ENCODE measurements around the gene FGB. TPM values are rescaled to one million over a fixed set of nuclear protein-coding genes. Genes with fewer than 3 reads are reported as not detected.

The FGB gene
- total RNA-seq, 1 donor from 2014 or later: 0.95 TPM

- intact Hi-C loops (cut with DNase I): no loop called here
- no peak overlapping the region for H3K4me3 ChIP-seq
- H3K4me1 ChIP-seq: no peaks in the 10 kb centered on the region
- TF ChIP-seq, protein P1, sequence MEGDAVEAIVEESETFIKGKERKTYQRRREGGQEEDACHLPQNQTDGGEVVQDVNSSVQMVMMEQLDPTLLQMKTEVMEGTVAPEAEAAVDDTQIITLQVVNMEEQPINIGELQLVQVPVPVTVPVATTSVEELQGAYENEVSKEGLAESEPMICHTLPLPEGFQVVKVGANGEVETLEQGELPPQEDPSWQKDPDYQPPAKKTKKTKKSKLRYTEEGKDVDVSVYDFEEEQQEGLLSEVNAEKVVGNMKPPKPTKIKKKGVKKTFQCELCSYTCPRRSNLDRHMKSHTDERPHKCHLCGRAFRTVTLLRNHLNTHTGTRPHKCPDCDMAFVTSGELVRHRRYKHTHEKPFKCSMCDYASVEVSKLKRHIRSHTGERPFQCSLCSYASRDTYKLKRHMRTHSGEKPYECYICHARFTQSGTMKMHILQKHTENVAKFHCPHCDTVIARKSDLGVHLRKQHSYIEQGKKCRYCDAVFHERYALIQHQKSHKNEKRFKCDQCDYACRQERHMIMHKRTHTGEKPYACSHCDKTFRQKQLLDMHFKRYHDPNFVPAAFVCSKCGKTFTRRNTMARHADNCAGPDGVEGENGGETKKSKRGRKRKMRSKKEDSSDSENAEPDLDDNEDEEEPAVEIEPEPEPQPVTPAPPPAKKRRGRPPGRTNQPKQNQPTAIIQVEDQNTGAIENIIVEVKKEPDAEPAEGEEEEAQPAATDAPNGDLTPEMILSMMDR (IDR thresholded peaks at IDR 0.05): no peak
- no peak for ATAC-seq
- no peak for DNase-seq
- no peaks in the 10 kb centered on the region for H3K27me3 ChIP-seq (ENCODE audit: low read depth)
- no peaks in the 10 kb centered on the region for H3K36me3 ChIP-seq
- H3K9me3 ChIP-seq: no peaks in the 10 kb centered on the region
- H3K27ac ChIP-seq: no peak overlapping the region
These were observed 3.9 kb downstream of the FGB start for GRCh38 chr4:154566639-154567204.

- no peak for ATAC-seq
These were observed 6.2 kb downstream of the FGB start for GRCh38 chr4:154569028-154569427.

GRCh38 chr4:154569584-154569983, 6.8 kb downstream of the FGB start:
- no peaks in the 10 kb centered on the region for H3K4me1 ChIP-seq
- no peaks in the 10 kb centered on the region for H3K9me3 ChIP-seq
- no peaks in the 10 kb centered on the region for H3K36me3 ChIP-seq
- TF ChIP-seq, protein P1 (IDR thresholded peaks at IDR 0.05): no peak
- H3K27me3 ChIP-seq (ENCODE audit: low read depth): no peaks in the 10 kb centered on the region
- H3K27ac ChIP-seq: no peak overlapping the region
- ATAC-seq: no peak
- intact Hi-C loops (cut with DNase I): no loop called here
- H3K4me3 ChIP-seq: no peak overlapping the region
- no peak for DNase-seq

More at GRCh38 chr4:154569028-154569427, 6.2 kb downstream of the FGB start:
- intact Hi-C loops (cut with DNase I): no loop called here
- Histone ChIP-seq H3K9me3 (no peaks in the 10 kb centered on the region), H3K27ac (no peak overlapping the region), H3K4me1 (no peaks in the 10 kb centered on the region), H3K4me3 (no peak overlapping the region), H3K27me3 (ENCODE audit: low read depth) (no peaks in the 10 kb centered on the region), H3K36me3 (no peaks in the 10 kb centered on the region)
- DNase-seq: no peak
- TF ChIP-seq, protein P1 (IDR thresholded peaks at IDR 0.05): no peak

GRCh38 chr4:154573190-154573870, 10.5 kb downstream of the FGB start:
- intact Hi-C loops (cut with DNase I): no loop called here
- H3K27me3 ChIP-seq (ENCODE audit: low read depth): no peaks in the 10 kb centered on the region
- H3K9me3 ChIP-seq: no peaks in the 10 kb centered on the region
- H3K27ac ChIP-seq: no peak overlapping the region
- H3K4me3 ChIP-seq: no peak overlapping the region
- DNase-seq (no peak), ATAC-seq (no peak)
- TF ChIP-seq, protein P1 (IDR thresholded peaks at IDR 0.05): no peak
- no peaks in the 10 kb centered on the region for H3K36me3 ChIP-seq
- no peaks in the 10 kb centered on the region for H3K4me1 ChIP-seq

- no peak for DNase-seq
These were observed 11.5 kb downstream of the FGB start for GRCh38 chr4:154574311-154574710.

More at GRCh38 chr4:154574311-154574710, 11.5 kb downstream of the FGB start:
- Histone ChIP-seq H3K27ac (no peak overlapping the region), H3K36me3 (no peaks in the 10 kb centered on the region), H3K9me3 (no peaks in the 10 kb centered on the region), H3K4me3 (no peak overlapping the region), H3K4me1 (no peaks in the 10 kb centered on the region), H3K27me3 (ENCODE audit: low read depth) (no peaks in the 10 kb centered on the region)
- TF ChIP-seq, protein P1 (IDR thresholded peaks at IDR 0.05): no peak
- intact Hi-C loops (cut with DNase I): no loop called here
- ATAC-seq: no peak

Data from lower lobe of right lung (tissue), 2 donors.